Cardiac muscle cell (in vitro differentiated cells and primary cell): Measurements from ENCODE around the gene H3-3A. TPM values are rescaled to one million over a fixed set of nuclear protein-coding genes. Genes with fewer than 3 reads are reported as not detected.
"Not testable (repeated sequence)": the region's sequence is repeated elsewhere in the genome, so short reads cannot be mapped to it uniquely, and the experiment has no call there.

Source experiments
- DNase-seq, 2 donors: peaks; one replicate each; pipeline versions ENCODE4 v3.0.0 to v3.0.0-alpha.2; 2010 to 2017; ENCODE audit warnings: low read depth in 1 of 2, low spot score in 1 of 2
- H3K27ac ChIP-seq: fragments of 200-600 bp; sonication (generic); 2 replicates; pipeline ENCODE4 v1.5.1; 2016
- H3K27me3 ChIP-seq: fragments of 200-600 bp; sonication (generic); 2 replicates; pipeline ENCODE4 v1.6.0; 2016; ENCODE audit warnings: control low read depth
- H3K36me3 ChIP-seq: fragments of 200-600 bp; sonication (generic); 2 replicates; pipeline ENCODE4 v1.5.1; 2016; ENCODE audit warnings: control low read depth
- H3K4me1 ChIP-seq: fragments of 200-600 bp; sonication (generic); 2 replicates; pipeline ENCODE4 v1.8.1; 2017; ENCODE audit warnings: low read depth, mild to moderate bottlenecking, mixed run types
- H3K4me3 ChIP-seq: fragments of 200-600 bp; sonication (generic); 2 replicates; pipeline ENCODE4 v1.5.1; 2016; ENCODE audit warnings: mild to moderate bottlenecking
- H3K9me3 ChIP-seq: fragments of 200-600 bp; sonication (generic); 2 replicates; pipeline ENCODE4 v1.5.1; 2017; ENCODE audit warnings: low read depth, mild to moderate bottlenecking, control low read depth
- polyA plus RNA-seq: library from polyadenylated mRNA; unstranded; fragments of >200 nt; fragmentation: Nextera tagmentation; extraction: Ambion mirVana; gene quantifications from 2 replicates; pipeline ENCODE4 v1.2.1, GENCODE V29; 2016
- total RNA-seq: library from RNA; depleted of rRNA; stranded (reverse); fragments of >200 nt; gene quantifications from 2 replicates; pipeline ENCODE4 v1.2.3, GENCODE V29; 2016
- TF ChIP-seq, protein P1 (sequence below): IDR thresholded peaks from 2 replicates; pipeline ENCODE4 v1.5.1; 2012; ENCODE audit warnings: low read depth, mild to moderate bottlenecking, low read length

Gene H3-3A
- total and polyA plus RNA-seq, 2 experiments from 2014 or later, result 439 to 837 TPM

DNA sequence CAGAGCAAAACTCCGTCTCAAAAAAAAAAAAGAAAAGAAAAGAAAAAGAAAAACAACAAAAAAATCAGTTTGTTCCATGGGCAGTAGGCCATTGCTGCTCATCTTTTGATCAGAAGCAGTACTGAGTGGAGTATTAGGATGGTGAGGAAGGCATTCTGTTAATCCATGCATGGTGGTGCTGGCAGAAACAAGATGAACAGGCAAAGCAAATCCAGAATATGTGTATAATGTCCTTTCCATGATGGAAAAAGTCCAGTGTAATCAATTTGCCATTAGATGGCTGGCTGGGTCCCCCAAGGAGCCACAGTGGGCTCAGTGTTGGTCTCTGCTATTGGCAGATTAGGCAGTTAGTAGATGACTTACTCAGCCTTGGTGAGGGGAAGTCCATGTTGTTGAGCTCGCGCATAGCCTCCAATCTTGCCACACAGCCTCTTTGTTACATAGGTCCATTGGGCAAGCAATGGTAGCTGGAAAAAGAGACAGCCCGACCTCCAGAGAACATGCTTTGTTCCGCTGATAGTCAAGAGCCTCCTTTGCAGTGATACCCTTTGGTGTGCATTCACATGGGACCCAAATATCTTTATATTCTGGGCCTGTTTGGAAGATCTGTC, 23.3 kb downstream of the H3-3A start:
- H3K4me3 ChIP-seq, result no peak overlapping the region
- no peaks in the 10 kb centered on the region for H3K36me3 ChIP-seq
- no peak for DNase-seq
- no peaks in the 10 kb centered on the region for H3K9me3 ChIP-seq
- TF ChIP-seq, protein P1, sequence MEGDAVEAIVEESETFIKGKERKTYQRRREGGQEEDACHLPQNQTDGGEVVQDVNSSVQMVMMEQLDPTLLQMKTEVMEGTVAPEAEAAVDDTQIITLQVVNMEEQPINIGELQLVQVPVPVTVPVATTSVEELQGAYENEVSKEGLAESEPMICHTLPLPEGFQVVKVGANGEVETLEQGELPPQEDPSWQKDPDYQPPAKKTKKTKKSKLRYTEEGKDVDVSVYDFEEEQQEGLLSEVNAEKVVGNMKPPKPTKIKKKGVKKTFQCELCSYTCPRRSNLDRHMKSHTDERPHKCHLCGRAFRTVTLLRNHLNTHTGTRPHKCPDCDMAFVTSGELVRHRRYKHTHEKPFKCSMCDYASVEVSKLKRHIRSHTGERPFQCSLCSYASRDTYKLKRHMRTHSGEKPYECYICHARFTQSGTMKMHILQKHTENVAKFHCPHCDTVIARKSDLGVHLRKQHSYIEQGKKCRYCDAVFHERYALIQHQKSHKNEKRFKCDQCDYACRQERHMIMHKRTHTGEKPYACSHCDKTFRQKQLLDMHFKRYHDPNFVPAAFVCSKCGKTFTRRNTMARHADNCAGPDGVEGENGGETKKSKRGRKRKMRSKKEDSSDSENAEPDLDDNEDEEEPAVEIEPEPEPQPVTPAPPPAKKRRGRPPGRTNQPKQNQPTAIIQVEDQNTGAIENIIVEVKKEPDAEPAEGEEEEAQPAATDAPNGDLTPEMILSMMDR, result no peak
- H3K27ac ChIP-seq, result no peak overlapping the region
- no peaks in the 10 kb centered on the region for H3K4me1 ChIP-seq
- H3K27me3 ChIP-seq, result no peaks in the 10 kb centered on the region

DNA sequence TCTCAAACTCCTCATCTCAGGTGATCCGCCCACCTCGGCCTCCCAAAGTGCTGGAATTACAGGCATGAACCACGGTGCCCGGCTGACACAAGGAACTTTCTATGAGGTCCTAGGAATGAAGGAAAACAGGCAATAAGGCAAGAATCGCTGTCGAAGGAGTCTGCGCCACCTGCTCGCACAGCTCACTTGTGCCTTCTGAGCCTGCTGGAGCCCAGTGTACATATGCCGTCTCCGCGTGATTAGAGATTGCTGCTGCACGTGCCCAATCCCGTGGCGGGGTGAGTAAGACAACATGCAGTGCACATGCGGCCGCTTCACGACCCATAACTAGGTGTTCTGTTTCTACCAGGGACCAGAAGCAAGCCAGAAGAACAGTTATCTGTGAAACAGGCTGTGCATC, 24.3 kb downstream of the H3-3A start:
- Histone ChIP-seq H3K27ac (no peak overlapping the region), H3K9me3 (no peaks in the 10 kb centered on the region), H3K4me1 (no peaks in the 10 kb centered on the region), H3K4me3 (no peak overlapping the region), H3K27me3 (no peaks in the 10 kb centered on the region), H3K36me3 (no peaks in the 10 kb centered on the region)
- TF ChIP-seq, protein P1, result no peak
- DNase-seq, result no peak

DNA sequence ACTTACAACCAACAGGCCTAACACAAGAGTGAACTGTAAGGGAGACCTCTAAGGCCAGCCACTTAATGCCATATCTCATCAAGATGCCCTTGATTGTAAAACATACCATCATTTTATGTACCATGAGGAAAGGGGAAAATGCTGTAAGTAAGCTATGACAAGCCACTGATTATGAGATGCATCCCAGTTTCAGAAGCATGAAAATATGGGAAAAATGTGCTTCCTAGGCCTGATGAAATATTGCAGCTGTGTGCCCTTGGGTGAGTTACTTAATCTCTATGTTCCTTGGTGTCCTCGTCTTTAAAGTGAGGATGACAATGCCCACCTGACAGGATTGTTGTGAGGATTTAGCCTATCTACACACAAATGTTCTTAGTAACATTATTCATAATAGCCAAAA, 28.9 kb downstream of the H3-3A start:
- TF ChIP-seq, protein P1, result no peak
- H3K27ac ChIP-seq, result no peak overlapping the region
- no peak overlapping the region for H3K4me3 ChIP-seq

DNA sequence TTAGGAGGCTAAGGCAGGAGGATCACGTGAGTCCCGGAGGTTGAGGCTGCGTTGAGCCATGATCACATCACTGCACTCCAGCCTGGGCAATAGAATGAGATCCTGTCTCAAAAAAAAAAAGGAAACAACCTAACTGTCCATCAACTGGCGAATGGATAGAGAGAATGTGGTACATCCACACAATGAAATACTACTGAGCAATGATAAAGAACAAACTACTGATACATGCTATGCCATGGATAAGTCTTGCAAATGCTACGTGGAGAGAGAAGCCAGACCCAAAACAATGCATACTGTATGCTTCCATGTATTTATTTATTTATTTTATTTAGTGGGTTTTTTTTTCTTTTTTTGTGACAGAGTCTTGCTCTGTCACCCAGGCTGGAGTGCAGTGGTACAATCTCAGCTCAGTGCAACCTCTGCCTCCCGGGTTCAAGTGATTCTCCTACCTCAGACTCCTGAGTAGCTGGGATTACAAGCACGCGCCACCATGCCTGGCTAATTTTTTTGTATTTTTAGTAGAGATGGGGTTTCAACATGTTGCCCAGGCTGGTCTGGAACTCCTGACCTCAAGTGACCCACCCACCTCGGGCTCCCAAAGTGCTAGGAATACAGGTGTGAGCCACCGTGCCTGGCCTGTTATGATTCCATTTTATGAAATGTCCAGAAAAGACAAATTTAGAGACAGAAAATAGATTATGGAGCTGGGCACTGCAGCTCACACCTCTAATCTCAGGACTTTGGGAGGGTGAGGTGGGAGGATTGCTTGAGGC, 29.7 kb downstream of the H3-3A start:
- not testable (repeated sequence) for H3K27me3 ChIP-seq, H3K4me1 ChIP-seq

More for the DNA sequence above, 28.9 kb downstream of the H3-3A start:
- Histone ChIP-seq H3K9me3 (no peaks in the 10 kb centered on the region), H3K27me3 (no peaks in the 10 kb centered on the region), H3K4me1 (no peaks in the 10 kb centered on the region), H3K36me3 (no peaks in the 10 kb centered on the region)
- no peak for DNase-seq

DNA sequence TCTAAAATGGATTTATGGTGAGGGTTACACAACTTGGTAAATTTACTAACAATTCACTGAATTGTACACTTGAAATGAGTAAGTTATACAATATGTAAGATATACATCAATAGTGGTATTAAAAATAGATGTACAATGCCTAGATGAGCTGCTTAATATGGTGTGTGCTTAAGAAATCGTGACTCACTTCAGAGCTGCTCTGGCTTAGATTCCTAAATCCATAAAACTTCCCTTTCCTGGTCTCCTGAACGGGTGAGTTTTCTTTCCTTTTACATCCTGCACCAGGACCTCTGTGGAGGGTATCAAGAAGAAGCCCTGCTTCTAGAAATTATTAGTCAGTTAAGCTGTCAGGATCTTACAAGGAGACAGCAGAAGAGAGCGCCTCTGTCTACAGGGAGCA, 30.4 kb downstream of the H3-3A start:
- no peak overlapping the region for H3K27ac ChIP-seq
- peak in 1 of 2 donors; percentile 46 for DNase-seq
- H3K9me3 ChIP-seq, result no peaks in the 10 kb centered on the region
- no peaks in the 10 kb centered on the region for H3K36me3 ChIP-seq
- TF ChIP-seq, protein P1, result no peak
- H3K27me3 ChIP-seq, result no peaks in the 10 kb centered on the region
- peaks cover 3% of the 10 kb centered on the region for H3K4me1 ChIP-seq
- H3K4me3 ChIP-seq, result no peak overlapping the region

More for the DNA sequence above, 29.7 kb downstream of the H3-3A start:
- DNase-seq, H3K27ac ChIP-seq, H3K4me3 ChIP-seq, H3K36me3 ChIP-seq, H3K9me3 ChIP-seq: not testable (repeated sequence)

DNA sequence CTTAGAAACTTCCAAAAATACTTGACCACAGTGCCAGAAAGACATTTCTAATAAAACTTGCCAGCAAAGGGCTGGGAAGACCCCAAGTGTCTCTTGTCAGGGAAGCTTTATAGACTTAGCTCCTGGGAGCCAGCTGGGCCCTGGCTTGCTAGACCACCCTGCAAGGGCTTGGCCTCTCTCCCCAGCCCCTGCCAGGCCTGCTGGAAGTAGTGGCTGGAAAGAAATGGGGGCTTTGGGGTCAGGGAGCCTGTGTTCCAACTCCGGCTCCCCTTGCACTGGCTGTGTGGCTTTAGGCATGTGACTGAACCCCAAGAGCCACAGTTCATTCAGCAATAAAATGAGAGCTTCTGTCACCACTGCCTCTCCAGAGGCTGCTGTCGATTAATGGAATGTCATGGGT, 31.1 kb downstream of the H3-3A start:
- Histone ChIP-seq H3K9me3 (no peaks in the 10 kb centered on the region), H3K4me3 (no peak overlapping the region), H3K36me3 (no peaks in the 10 kb centered on the region), H3K4me1 (peaks cover 5% of the 10 kb centered on the region), H3K27ac (no peak overlapping the region), H3K27me3 (no peaks in the 10 kb centered on the region)
- TF ChIP-seq, protein P1, result no peak
- DNase-seq, result no peak
